Duodenal mucosa (tissue), 2 donors: ENCODE data around the gene PLEKHA5.

Source experiments
- H3K27ac ChIP-seq: one replicate; pipeline ENCODE4 v1.7.0; 2013; ENCODE audit warnings: low read depth, low read length
- H3K27me3 ChIP-seq, 2 donors: one replicate each; pipeline ENCODE4 v1.7.0; 2013; ENCODE audit warnings: low read length in 2 of 2, control low read depth in 1 of 2; ENCODE audit not compliant: insufficient read depth in 2 of 2, control insufficient read depth in 1 of 2
- H3K36me3 ChIP-seq, 2 donors: one replicate each; pipeline ENCODE4 v1.7.0; 2013; ENCODE audit warnings: low read length in 2 of 2, control low read depth in 1 of 2; ENCODE audit not compliant: insufficient read depth in 2 of 2, control insufficient read depth in 1 of 2
- H3K4me1 ChIP-seq, 2 donors: one replicate each; pipeline ENCODE4 v1.7.0; 2013; ENCODE audit warnings: low read length in 2 of 2, control low read depth in 1 of 2; ENCODE audit not compliant: insufficient read depth in 2 of 2, control insufficient read depth in 1 of 2
- H3K4me3 ChIP-seq, 2 donors: one replicate each; pipeline ENCODE4 v1.7.0; 2013; ENCODE audit warnings: low read length in 2 of 2, low read depth in 1 of 2
- H3K9ac ChIP-seq, 2 donors: one replicate each; pipeline ENCODE4 v1.7.0; 2013; ENCODE audit warnings: low read length in 2 of 2, low read depth in 1 of 2
- H3K9me3 ChIP-seq, 2 donors: one replicate each; pipeline ENCODE4 v1.7.0; 2013; ENCODE audit warnings: low read length in 2 of 2, control low read depth in 1 of 2; ENCODE audit not compliant: control insufficient read depth in 1 of 2

The PLEKHA5 gene

GRCh38 chr12:19287302-19287701, 157.8 kb downstream of the PLEKHA5 start:
- Histone ChIP-seq H3K4me3 (no peak overlapping the region), H3K36me3 (peaks cover 9 to 34% of the 10 kb centered on the region in 2 donors), H3K4me1 (no peaks in the 10 kb centered on the region), H3K9ac (no peak overlapping the region), H3K27me3 (no peaks in the 10 kb centered on the region), H3K27ac (no peak overlapping the region), H3K9me3 (no peaks in the 10 kb centered on the region)

- Histone ChIP-seq H3K9ac (no peak overlapping the region), H3K36me3 (peaks cover 9 to 32% of the 10 kb centered on the region in 2 donors), H3K9me3 (no peaks in the 10 kb centered on the region), H3K27me3 (no peaks in the 10 kb centered on the region), H3K27ac (no peak overlapping the region), H3K4me1 (no peaks in the 10 kb centered on the region), H3K4me3 (no peak overlapping the region)
Observed at GRCh38 chr12:19288161-19288560, 158.6 kb downstream of the PLEKHA5 start.

GRCh38 chr12:19288603-19289244, 159.2 kb downstream of the PLEKHA5 start:
- H3K27ac ChIP-seq: no peak overlapping the region
- H3K9ac ChIP-seq: no peak overlapping the region
- H3K4me1 ChIP-seq: no peaks in the 10 kb centered on the region
- H3K36me3 ChIP-seq: peaks cover 4 to 27% of the 10 kb centered on the region in 2 donors
- no peak overlapping the region for H3K4me3 ChIP-seq
- H3K27me3 ChIP-seq: no peaks in the 10 kb centered on the region
- H3K9me3 ChIP-seq: no peaks in the 10 kb centered on the region

- Histone ChIP-seq H3K4me3 (no peak overlapping the region), H3K27me3 (no peaks in the 10 kb centered on the region), H3K27ac (no peak overlapping the region), H3K36me3 (peaks cover 0 to 12% of the 10 kb centered on the region in 2 donors), H3K4me1 (no peaks in the 10 kb centered on the region), H3K9ac (no peak overlapping the region), H3K9me3 (no peaks in the 10 kb centered on the region)
Observed at GRCh38 chr12:19298836-19299605, 169.5 kb downstream of the PLEKHA5 start.

- Histone ChIP-seq H3K27ac (no peak overlapping the region), H3K27me3 (no peaks in the 10 kb centered on the region), H3K4me1 (no peaks in the 10 kb centered on the region), H3K9me3 (no peaks in the 10 kb centered on the region), H3K4me3 (no peak overlapping the region), H3K36me3 (peaks cover under 1 to 12% of the 10 kb centered on the region in 2 donors), H3K9ac (no peak overlapping the region)
Observed at GRCh38 chr12:19299765-19300164, 170.2 kb downstream of the PLEKHA5 start.

- no peaks in the 10 kb centered on the region for H3K4me1 ChIP-seq
- no peak overlapping the region for H3K27ac ChIP-seq
- no peak overlapping the region for H3K4me3 ChIP-seq
- H3K36me3 ChIP-seq: peaks cover 3 to 13% of the 10 kb centered on the region in 2 donors
- no peaks in the 10 kb centered on the region for H3K27me3 ChIP-seq
- no peak overlapping the region for H3K9ac ChIP-seq
- no peaks in the 10 kb centered on the region for H3K9me3 ChIP-seq
Observed at GRCh38 chr12:19301223-19301622, 171.7 kb downstream of the PLEKHA5 start.

- Histone ChIP-seq H3K9ac (no peak overlapping the region), H3K9me3 (no peaks in the 10 kb centered on the region), H3K4me1 (no peaks in the 10 kb centered on the region), H3K27me3 (no peaks in the 10 kb centered on the region), H3K4me3 (no peak overlapping the region), H3K27ac (no peak overlapping the region), H3K36me3 (peaks cover 8 to 14% of the 10 kb centered on the region in 2 donors)
Observed at GRCh38 chr12:19301688-19302087, 172.2 kb downstream of the PLEKHA5 start.

- no peaks in the 10 kb centered on the region for H3K4me1 ChIP-seq
- no peak overlapping the region for H3K4me3 ChIP-seq
- no peak overlapping the region for H3K9ac ChIP-seq
- no peaks in the 10 kb centered on the region for H3K9me3 ChIP-seq
- H3K27me3 ChIP-seq: no peaks in the 10 kb centered on the region
- peaks cover 9 to 13% of the 10 kb centered on the region in 2 donors for H3K36me3 ChIP-seq
- H3K27ac ChIP-seq: no peak overlapping the region
Observed at GRCh38 chr12:19302100-19302640, 172.6 kb downstream of the PLEKHA5 start.

- Histone ChIP-seq H3K9ac (no peak overlapping the region), H3K27me3 (no peaks in the 10 kb centered on the region), H3K9me3 (no peaks in the 10 kb centered on the region), H3K4me1 (no peaks in the 10 kb centered on the region), H3K4me3 (no peak overlapping the region), H3K27ac (no peak overlapping the region), H3K36me3 (peaks cover 9 to 13% of the 10 kb centered on the region in 2 donors)
Observed at GRCh38 chr12:19303496-19303895, 174.0 kb downstream of the PLEKHA5 start.

GRCh38 chr12:19304149-19304750, 174.7 kb downstream of the PLEKHA5 start:
- no peak overlapping the region for H3K4me3 ChIP-seq

More at GRCh38 chr12:19304149-19304750, 174.7 kb downstream of the PLEKHA5 start:
- peaks cover 9 to 13% of the 10 kb centered on the region in 2 donors for H3K36me3 ChIP-seq
- no peaks in the 10 kb centered on the region for H3K9me3 ChIP-seq
- H3K27ac ChIP-seq: no peak overlapping the region
- H3K4me1 ChIP-seq: no peaks in the 10 kb centered on the region
- no peaks in the 10 kb centered on the region for H3K27me3 ChIP-seq
- no peak overlapping the region for H3K9ac ChIP-seq
